Fibroblast of skin of scalp (primary cell): ENCODE results near the gene FRMD4A.

ENCODE experiments used
- DNase-seq: peaks from one replicate; pipeline ENCODE4 v3.0.0-alpha.2; 2013

Gene FRMD4A

DNA sequence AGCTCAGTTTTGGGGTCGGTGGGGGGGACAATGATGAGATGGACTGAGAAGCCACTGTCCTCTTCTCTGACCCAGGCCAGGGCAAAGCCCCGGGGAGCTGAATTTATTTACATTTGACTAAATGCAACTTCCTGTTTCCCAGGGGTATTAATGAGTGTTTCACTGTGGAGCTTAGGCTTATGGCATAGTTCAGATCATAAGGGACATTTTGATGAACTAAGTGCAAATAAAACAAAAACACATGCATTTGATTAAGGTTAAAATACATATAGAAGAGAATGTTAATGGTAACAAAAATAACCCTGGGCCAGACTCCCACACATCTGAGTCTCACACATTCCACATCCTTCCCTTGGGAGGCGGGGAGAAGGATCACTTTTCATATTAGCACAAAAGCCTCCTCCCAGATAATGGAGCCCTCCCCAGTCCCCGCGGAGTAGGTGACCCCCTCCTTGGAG is 320.6 kb downstream of the FRMD4A start:
- DNase-seq = peak; percentile 97

DNA sequence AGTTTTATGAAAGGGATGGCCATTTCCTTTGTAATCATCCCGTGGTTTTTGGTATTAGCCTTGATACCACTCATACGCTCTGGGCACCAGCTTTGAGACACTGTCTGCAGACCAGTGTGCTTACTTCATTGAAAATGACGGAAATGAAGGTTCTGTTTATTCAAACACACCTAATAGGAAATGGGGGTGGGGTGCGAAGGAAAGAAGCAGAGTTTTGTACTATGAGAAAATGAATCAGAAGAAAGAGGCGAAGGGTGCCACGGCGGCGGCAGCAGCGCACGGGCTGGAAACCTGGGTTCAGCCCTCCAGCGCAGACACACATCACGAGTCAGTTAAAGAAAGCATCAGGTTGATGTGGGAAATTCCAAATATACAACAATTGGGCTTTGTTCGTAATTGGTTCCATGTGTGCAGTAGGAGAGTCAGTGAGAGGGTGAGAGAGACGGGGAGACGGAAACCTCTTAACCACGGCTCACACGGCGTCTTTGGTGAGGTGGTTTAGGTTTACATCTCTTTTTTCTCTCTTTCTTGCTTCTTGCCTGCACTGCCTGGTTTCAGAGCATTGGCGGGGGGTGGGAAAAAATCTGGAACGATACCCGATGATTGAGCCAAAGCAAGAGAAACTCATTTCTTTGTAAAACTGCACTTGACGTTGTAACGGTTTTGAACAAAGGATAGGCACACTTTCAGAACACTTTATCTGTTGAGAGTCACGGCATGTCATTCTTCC is 321.2 kb downstream of the FRMD4A start:
- DNase-seq = peak; percentile 83

GRCh38 chr10:14008740-14009080 is 322.0 kb downstream of the FRMD4A start:
- no peak for DNase-seq

DNA sequence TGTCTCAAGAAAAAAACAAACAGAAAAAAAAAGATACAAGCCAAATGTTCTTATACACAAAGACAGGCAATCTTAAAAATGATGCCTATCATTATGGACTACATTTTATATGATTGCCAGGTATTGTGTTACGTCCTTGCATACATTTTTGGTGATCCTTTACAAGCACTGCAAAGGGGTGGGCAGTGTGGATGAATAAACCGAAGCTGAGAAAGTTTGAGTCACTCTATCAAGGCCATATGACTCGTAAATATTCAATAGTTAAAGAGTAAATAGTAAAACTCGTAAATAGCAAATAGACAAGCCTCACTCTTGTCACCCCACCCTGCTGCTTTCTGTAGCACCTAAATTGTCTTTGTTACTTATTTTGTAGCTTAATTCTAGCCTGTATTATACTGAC is 326.2 kb downstream of the FRMD4A start:
- DNase-seq = no peak

DNA sequence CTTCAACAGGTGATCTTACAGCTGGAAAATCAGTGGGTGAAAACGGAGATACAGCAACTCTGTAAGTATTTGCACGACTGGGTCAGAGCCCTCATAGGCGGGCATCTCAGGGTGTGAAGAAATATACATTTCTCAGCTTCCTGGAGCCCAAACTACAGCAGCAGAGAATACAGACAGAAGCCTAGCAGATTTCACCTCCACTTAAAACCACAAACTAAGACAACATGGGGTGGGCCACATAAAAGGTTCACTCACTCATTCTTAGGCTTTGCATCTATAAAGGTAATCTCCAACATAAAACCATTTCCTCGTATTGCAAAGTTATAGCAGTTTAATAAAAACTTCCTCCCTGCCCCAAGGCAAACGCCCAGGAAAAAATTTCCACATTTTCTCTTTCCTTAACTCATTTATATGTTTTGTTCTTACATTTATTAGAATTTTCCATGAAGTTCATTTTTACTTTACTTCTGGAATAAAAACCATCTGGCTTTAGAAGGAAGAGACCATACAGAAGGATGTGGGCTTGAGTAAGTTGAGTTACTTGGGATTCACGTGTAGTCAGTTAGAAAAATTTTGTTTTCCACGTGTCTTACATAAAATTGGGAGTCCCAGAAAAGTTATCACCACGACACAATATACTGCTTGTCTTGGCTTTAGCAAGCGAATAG is 327.1 kb downstream of the FRMD4A start:
- DNase-seq = no peak

DNA sequence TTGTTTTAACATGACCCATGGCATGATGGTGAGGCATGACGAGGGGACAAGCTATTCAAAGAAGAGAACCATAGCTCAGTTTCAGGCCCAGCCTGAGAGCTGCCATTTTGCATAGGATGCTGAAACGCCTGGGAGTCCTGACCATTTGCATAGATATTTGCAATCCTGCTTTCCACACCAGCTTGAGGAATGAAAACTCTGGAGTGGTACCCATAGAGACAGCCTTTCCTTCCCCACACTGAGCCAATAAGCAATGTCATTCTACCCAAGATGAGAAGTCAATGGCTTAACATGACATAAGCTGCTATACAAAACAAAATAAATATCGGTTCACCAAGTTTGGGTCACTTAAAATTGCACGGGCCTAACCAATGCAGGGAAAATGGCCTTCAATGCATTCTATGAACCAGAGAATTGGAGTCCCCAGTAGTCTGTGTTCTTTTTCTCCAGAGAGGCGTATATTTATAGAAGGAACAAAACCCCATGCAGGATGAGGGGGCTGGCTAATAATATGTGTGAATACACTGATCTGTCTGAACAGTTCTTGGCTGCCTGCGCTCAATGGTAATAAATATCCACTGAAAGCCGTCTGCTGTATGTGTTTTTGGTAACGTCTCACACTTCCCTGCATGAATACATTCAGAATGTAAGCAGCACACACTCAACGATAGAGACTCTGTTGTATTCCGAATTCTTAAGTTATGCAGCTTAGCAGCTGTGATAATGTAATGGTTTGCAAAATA is 329.3 kb downstream of the FRMD4A start:
- no peak for DNase-seq

DNA sequence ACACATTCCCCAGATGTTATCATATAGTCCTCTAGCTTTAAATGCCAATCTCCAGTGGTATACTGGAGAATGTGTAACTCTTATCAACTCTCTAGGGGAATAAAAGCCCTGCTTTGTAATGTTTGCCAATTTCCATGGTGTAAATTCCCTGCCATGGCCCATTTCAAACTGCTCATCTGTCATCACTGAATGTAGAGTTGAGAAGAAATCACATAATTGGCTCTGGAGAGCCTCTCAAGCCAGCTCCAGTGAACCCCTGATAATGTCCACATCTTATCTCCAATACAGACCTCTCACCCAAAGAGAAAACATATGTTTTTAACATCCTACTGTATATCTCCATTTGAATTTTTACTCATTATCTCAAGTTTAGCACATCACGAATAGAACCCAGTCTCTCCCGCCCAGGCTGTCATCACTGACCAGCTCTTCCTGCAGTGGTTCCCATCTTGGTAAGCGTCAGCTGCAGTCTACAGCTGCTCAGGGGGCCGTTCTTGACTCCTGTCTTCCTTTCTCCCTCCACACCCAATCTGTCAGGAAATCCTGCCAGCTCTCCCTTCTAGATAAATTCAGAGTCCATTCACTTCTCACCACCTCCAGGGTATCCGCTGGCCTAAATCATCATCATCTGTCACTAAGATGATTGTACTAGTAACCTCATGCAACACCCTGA is 332.4 kb downstream of the FRMD4A start:
- peak; percentile 51 for DNase-seq

- DNase-seq = no peak
Observed at GRCh38 chr10:13997650-13998049, 333.1 kb downstream of the FRMD4A start.

DNA sequence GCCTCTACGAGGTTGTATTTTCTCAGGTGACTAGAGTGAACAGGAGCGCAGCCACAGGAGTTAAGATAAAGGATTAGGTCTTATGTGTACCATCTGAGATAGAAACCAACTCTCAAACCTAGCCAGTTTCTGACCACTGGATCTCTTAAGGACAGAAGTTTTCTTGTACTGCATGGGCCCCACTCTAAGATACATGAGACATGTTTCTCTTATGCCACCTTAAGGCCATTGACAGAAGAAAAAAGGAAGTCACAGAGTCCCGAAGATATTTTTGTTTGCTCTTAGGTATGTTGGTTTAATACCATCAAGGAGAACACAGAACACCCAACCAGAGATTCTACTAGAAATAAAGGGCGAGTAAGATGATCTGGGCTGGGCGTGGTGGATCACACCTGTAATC is 335.8 kb downstream of the FRMD4A start:
- no peak for DNase-seq

GRCh38 chr10:13993673-13994089 is 337.0 kb downstream of the FRMD4A start:
- DNase-seq = no peak

- DNase-seq = peak; percentile 64
Observed at GRCh38 chr10:13993169-13993568, 337.6 kb downstream of the FRMD4A start.

- DNase-seq = no peak
Observed at GRCh38 chr10:13991353-13991752, 339.4 kb downstream of the FRMD4A start.

DNA sequence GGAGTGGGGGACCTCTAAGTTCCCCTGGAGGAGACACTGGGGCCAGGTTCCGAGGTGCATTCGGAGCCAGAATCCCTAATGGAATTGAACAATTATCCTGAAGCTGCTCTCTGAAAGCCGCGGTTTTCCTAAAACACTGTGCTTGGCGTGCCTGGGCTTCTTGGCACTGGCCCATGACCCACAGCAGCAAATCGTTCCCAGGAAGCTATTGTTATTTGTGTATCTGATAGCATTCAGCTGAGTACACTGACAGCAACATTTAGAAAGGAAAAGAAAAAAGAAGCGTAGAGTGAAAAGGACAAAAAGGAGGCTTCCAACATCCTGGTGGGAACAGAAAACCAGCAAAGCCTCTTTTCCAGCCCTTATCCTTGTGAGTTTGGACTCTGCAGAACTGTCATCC is 339.8 kb downstream of the FRMD4A start:
- peak; percentile 81 for DNase-seq

DNA sequence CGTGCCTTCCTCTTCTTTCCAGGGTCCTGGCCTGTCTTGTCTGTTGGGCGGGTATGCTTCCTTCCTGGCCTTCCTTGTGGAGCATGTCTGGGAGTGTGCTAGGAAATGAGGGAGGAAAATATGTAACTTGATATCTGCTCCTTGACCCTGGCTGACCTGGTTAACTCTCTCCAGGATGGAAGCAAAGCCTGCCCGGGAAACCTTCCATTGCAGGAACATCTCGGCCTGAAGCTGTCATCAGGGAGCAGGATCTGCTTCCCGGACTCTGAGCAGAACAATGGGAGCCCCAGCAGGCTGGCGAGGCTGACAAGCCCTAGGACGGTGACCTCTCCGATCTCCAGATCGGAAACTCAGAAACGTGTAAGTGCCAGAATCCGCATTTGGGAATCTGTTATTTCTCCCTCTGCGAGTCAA is 340.3 kb downstream of the FRMD4A start:
- DNase-seq = no peak

- no peak for DNase-seq
Observed at GRCh38 chr10:13989616-13990015, 341.1 kb downstream of the FRMD4A start.

DNA sequence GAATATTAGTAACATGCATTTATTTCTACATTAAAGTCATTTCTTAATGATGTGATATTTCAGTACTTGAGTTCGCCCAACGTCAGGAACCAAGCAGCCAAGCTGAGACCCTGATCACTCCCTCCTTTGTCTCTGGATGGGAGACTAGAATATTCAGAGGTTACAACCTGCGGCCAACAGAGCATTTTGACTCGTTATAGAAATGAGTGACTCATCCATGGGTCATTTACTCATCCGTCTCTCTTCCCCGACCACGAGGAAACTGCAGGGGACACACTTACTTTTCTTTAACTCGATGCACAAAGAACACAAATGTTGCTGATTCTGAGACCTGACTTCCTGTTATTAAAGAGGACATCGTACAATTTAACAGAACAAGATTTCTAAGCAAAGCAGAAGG is 343.3 kb downstream of the FRMD4A start:
- DNase-seq = peak; percentile 82

DNA sequence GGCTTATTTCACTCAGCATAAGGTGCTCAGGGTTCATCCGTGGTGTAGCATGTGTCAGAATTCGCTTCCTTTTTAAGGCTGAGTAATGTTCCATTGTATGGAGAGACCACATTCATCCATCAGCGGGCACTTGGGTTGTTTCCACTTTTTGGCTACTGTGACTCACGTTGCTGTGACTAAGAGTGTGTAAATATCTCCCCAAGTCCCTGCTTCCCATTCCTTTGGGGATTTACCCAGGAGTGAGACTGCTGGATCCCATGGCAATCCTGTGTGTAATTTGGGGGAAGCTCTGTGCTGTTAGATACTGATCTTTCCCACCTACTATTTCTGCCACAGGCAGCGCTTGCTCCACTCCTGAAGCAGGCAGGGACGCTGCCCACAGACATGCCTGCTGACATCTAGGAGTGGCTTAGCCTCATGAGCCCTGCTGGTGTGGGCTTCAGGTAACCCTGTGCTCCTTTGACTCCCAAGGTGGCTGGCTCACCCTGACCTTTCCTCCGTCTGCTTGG is 346.0 kb downstream of the FRMD4A start:
- peak; percentile 88 for DNase-seq

DNA sequence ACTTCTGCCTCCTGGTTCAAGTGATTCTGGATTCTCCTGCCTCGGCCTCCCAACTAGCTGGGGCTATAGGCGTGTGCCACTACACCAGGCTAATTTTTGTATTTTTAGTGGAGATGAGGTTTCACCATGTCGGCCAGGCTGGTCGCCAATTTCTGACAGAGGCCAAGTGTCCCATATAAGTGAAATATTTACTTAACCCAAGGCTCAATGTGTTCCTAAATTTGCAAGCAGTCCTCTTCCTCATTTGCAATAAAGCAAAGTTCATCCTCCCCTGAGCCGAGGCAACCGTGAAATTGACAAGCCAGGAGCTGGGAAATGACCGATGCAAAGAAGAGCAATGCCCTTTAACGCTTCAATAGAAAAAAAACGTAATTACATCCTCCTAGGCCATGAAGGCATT is 347.7 kb downstream of the FRMD4A start:
- DNase-seq = no peak

GRCh38 chr10:13978533-13979115 is 352.1 kb downstream of the FRMD4A start:
- DNase-seq = peak; percentile 97

DNA sequence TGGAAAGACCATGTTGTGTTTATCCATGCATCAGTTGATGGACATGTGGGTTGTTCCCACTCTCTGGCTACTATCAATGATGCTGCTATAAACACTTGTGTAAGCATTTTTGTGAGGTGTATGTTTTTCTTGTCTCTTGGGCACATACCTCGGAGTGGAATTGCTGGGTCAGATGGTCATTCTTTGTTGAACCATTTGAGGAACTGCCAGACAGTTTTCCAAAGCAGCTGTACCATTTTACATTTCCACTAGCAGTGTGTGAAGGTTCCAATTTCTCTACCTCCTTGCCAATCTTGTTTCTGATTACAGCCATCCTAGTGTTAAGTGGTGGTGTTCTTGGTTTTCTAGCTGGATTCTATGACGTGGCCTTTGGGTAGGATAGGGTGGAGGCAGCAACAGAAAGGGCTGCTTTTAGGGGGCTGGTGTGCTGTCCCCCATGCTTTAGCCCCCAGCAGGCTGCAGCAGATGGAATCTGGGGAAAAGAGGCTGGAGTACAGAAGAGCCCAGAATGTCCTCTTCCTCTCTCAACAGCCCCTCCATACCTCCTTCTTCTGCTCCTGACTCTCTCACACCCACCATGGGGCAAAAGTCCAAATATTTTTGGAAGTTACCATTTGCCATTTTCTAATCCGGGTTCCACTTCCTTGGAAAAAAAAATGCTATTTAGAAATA is 352.7 kb downstream of the FRMD4A start:
- DNase-seq = no peak

DNA sequence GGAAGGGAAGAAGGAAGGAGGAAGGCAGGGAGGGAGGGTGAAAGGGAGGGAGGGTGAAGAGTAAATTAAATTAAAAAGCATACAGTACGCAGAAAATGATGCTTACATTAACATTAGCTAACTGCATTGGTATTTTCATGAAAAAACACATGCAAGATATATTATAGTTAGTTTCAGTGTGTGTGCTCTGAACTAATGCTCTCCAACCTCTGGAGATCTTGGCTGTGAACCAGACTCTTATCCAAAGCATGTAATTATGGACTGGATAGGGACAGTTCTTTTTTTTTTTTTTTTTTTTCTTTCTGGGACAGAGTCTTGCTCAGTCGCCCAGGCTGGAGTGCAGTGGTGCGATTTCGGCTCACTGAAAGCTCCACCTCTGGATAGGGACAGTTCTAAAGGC is 357.0 kb downstream of the FRMD4A start:
- peak; percentile 92 for DNase-seq

GRCh38 chr10:13972609-13973008 is 358.1 kb downstream of the FRMD4A start:
- DNase-seq = no peak
